ENCODE measurements around the gene SUMO2.

- TF ChIP-seq, protein P1, sequence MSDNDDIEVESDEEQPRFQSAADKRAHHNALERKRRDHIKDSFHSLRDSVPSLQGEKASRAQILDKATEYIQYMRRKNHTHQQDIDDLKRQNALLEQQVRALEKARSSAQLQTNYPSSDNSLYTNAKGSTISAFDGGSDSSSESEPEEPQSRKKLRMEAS (IDR thresholded peaks at IDR 0.05), result peak; percentile 54; the same call in 1 of the 2 replicates
- TF ChIP-seq YY1 (IDR thresholded peaks at IDR 0.05; ENCODE audit: low read depth) (no peak), TAF1 (IDR thresholded peaks at IDR 0.05; ENCODE audit: low read depth) (peak; percentile 6; the same call in 1 of the 2 replicates), FOXM1 (IDR thresholded peaks at IDR 0.05; ENCODE audit: borderline replicate concordance, low read depth) (no peak)
- TF ChIP-seq, protein P2, sequence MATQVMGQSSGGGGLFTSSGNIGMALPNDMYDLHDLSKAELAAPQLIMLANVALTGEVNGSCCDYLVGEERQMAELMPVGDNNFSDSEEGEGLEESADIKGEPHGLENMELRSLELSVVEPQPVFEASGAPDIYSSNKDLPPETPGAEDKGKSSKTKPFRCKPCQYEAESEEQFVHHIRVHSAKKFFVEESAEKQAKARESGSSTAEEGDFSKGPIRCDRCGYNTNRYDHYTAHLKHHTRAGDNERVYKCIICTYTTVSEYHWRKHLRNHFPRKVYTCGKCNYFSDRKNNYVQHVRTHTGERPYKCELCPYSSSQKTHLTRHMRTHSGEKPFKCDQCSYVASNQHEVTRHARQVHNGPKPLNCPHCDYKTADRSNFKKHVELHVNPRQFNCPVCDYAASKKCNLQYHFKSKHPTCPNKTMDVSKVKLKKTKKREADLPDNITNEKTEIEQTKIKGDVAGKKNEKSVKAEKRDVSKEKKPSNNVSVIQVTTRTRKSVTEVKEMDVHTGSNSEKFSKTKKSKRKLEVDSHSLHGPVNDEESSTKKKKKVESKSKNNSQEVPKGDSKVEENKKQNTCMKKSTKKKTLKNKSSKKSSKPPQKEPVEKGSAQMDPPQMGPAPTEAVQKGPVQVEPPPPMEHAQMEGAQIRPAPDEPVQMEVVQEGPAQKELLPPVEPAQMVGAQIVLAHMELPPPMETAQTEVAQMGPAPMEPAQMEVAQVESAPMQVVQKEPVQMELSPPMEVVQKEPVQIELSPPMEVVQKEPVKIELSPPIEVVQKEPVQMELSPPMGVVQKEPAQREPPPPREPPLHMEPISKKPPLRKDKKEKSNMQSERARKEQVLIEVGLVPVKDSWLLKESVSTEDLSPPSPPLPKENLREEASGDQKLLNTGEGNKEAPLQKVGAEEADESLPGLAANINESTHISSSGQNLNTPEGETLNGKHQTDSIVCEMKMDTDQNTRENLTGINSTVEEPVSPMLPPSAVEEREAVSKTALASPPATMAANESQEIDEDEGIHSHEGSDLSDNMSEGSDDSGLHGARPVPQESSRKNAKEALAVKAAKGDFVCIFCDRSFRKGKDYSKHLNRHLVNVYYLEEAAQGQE (IDR thresholded peaks at IDR 0.05; ENCODE audit: low read depth), result no peak
Observed at GRCh38 chr17:75130632-75131277, 52.0 kb downstream of the SUMO2 start.

Data from Ishikawa (cell line).